NOMO-1 (cell line): ENCODE results near the gene UBP1.
A peak's percentile ranks its signal among the peaks of the same experiment; 100 is the strongest.

Source experiments
- DNase-seq, 2 experiments: peaks; one replicate each; lab custom pipeline; 2025; ENCODE audit not compliant: unreplicated experiment in 2 of 2; lab: John Stamatoyannopoulos, UW

The UBP1 gene

GRCh38 chr3:33392144-33392543 is 48.1 kb downstream of the UBP1 start:
- no peak for DNase-seq

- no peak for DNase-seq
Measured at GRCh38 chr3:33391255-33391995, 48.8 kb downstream of the UBP1 start.

- no peak for DNase-seq
Measured at GRCh38 chr3:33389908-33390307, 50.3 kb downstream of the UBP1 start.

- no peak for DNase-seq
Measured at GRCh38 chr3:33388374-33389100, 51.7 kb downstream of the UBP1 start.

- no peak for DNase-seq
Measured at GRCh38 chr3:33386631-33387030, 53.6 kb downstream of the UBP1 start.

- DNase-seq = no peak
Measured at GRCh38 chr3:33385423-33385822, 54.8 kb downstream of the UBP1 start.

- DNase-seq = no peak
Measured at GRCh38 chr3:33383951-33384350, 56.3 kb downstream of the UBP1 start.

- DNase-seq = no peak
Measured at GRCh38 chr3:33380653-33381052, 59.6 kb downstream of the UBP1 start.

GRCh38 chr3:33377931-33378330 is 62.3 kb downstream of the UBP1 start:
- no peak for DNase-seq

- DNase-seq = no peak
Measured at GRCh38 chr3:33377489-33377888, 62.7 kb downstream of the UBP1 start.

GRCh38 chr3:33373082-33373437 is 67.1 kb downstream of the UBP1 start:
- no peak for DNase-seq

- DNase-seq = peak; percentile 72 to 88
Measured at GRCh38 chr3:33372218-33373081, 67.8 kb downstream of the UBP1 start.

GRCh38 chr3:33364531-33365128 is 75.6 kb downstream of the UBP1 start:
- no peak for DNase-seq

GRCh38 chr3:33364060-33364459 is 76.1 kb downstream of the UBP1 start:
- DNase-seq = no peak

GRCh38 chr3:33363113-33363800 is 76.9 kb downstream of the UBP1 start:
- DNase-seq = no peak

- no peak for DNase-seq
Measured at GRCh38 chr3:33360136-33360825, 79.9 kb downstream of the UBP1 start.

- no peak for DNase-seq
Measured at GRCh38 chr3:33358172-33358781, 81.9 kb downstream of the UBP1 start.

- no peak for DNase-seq
Measured at GRCh38 chr3:33355611-33356010, 84.6 kb downstream of the UBP1 start.

GRCh38 chr3:33339758-33340157 is 100.4 kb downstream of the UBP1 start:
- no peak for DNase-seq
